Lower leg skin (tissue), 4 donors: ENCODE measurements around the gene ISLR. TPM values are rescaled to one million over a fixed set of nuclear protein-coding genes. Genes with fewer than 3 reads are reported as not detected.

ENCODE experiments used
- DNase-seq, 2 donors: peaks; one replicate each; pipeline ENCODE4 v3.0.0-alpha.2; 2019; ENCODE audit warnings: low spot score in 2 of 2
- H3K4me3 ChIP-seq: fragments of 200-600 bp; sonication (generic); 2 replicates; pipeline ENCODE4 v1.5.1; 2017; ENCODE audit warnings: mild to moderate bottlenecking, low read depth; ENCODE audit not compliant: poor library complexity, severe bottlenecking
- POLR2A ChIP-seq, 2 donors: fragments of 450-650 bp; IDR thresholded peaks; one replicate each; pipeline ENCODE4 v1.6.1; 2016 to 2017; ENCODE audit warnings: antibody characterized with exemption in 2 of 2, mild to moderate bottlenecking in 1 of 2, moderate library complexity in 1 of 2
- WGBS, 2 donors: methylation state at CpG; one replicate each; pipeline ENCODE4 v1.1.5; 2018; 5-methylcytosine and 5-hydroxymethylcytosine counted together
- intact Hi-C: fragments of 100-400 bp; cut with DNase I; formaldehyde crosslinking; loops from one replicate; pipeline ENCODE4 v1.15.0; 2023; ENCODE audit warnings: low total_unique reads
- total RNA-seq, 4 donors: library from RNA; depleted of rRNA; stranded (reverse); fragments of >200 nt; gene quantifications; one replicate each; pipeline ENCODE4 v1.1.0, GENCODE V29; 2016
- TF ChIP-seq, protein P1 (sequence below), 3 donors: fragments of 450-650 bp; IDR thresholded peaks; one replicate each; pipeline ENCODE4 v1.5.1; 2016; ENCODE audit warnings: antibody characterized with exemption in 3 of 3, mild to moderate bottlenecking in 3 of 3, moderate library complexity in 2 of 3

Gene ISLR
- total RNA-seq, 4 donors from 2014 or later = 23.4 to 41.3 (median 26.1) TPM

DNA sequence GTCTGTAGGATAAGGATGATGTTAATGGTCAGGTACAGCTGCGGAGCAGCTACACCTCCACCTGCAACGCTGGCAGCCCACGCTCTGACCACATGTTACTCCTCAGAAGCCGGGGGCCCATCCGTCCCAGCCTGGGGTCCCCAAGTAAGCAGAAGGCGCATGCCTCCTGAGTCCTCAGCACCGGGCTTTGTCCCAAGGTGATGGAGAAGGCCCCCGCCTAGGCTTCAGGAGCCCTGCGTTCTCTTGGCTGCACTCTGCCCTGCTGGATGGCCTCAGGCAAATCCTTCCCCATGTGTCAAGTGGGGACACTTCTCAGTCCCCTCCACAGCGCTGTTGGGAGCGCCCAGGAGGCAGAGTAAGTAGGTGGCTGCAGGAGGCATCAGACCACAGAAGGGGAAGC is 14.7 kb downstream of the ISLR start:
- DNase-seq = no peak
- no peak overlapping the region for H3K4me3 ChIP-seq
- TF ChIP-seq, protein P1, sequence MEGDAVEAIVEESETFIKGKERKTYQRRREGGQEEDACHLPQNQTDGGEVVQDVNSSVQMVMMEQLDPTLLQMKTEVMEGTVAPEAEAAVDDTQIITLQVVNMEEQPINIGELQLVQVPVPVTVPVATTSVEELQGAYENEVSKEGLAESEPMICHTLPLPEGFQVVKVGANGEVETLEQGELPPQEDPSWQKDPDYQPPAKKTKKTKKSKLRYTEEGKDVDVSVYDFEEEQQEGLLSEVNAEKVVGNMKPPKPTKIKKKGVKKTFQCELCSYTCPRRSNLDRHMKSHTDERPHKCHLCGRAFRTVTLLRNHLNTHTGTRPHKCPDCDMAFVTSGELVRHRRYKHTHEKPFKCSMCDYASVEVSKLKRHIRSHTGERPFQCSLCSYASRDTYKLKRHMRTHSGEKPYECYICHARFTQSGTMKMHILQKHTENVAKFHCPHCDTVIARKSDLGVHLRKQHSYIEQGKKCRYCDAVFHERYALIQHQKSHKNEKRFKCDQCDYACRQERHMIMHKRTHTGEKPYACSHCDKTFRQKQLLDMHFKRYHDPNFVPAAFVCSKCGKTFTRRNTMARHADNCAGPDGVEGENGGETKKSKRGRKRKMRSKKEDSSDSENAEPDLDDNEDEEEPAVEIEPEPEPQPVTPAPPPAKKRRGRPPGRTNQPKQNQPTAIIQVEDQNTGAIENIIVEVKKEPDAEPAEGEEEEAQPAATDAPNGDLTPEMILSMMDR (IDR thresholded peaks at IDR 0.05) = no peak
- no peak for TF ChIP-seq POLR2A (IDR thresholded peaks at IDR 0.05)
- WGBS, 2 donors = 80 to 81% methylated on average over 9 to 11 of the region's 11 CpGs
- intact Hi-C loops = no loop called here

- intact Hi-C loops = no loop called here
- TF ChIP-seq, protein P1 (IDR thresholded peaks at IDR 0.05) = no peak
- no peak for TF ChIP-seq POLR2A (IDR thresholded peaks at IDR 0.05)
- no peak for DNase-seq
- WGBS, 2 donors = 62 to 74% methylated on average over 3 of the region's 3 CpGs
- H3K4me3 ChIP-seq = no peak overlapping the region
Observed at GRCh38 chr15:74191798-74192197, 18.3 kb downstream of the ISLR start.

DNA sequence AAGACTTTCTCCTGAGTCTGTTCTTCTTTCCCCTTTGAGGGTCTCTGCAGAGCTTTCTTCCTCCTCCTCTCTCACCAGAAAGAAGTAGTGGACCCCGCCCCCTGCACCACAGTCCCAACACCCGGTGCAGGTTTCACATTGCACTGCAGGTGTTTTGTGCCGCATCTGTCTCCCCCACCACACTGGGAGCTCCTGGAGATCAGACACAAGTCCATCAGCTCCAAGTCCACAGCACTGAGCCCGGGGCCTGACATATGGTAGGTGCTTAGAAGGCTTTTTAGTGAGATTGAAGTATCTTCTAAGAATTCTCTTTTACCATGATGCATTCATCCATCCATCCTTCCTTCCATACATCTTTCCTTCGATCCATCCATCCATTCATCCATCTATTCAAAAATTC is 19.2 kb downstream of the ISLR start:
- TF ChIP-seq, protein P1 (IDR thresholded peaks at IDR 0.05) = no peak
- TF ChIP-seq POLR2A (IDR thresholded peaks at IDR 0.05) = no peak

DNA sequence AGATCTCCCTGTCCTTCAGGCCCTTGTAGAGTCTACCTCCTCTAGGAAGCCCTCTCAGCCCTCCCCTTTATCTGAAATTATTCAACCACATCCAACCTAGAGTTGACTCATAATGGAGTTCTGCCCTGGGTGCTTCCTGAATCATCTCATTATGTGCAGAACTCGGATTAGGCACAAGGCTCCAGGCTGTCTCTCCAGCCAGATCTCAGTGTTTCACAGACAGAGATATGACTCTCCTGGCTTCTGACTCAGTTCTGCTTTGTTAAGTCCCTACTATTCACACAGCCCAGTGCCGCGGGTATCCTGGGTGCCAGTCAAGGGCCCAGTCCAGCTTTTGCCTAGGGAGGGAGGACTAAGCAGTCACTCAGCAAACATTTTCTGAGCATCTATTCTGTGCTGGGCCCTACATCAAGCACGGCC is 19.8 kb downstream of the ISLR start:
- 56 to 58% methylated on average over 4 of the region's 4 CpGs for WGBS, 2 donors
- H3K4me3 ChIP-seq = no peak overlapping the region
- TF ChIP-seq, protein P1 (IDR thresholded peaks at IDR 0.05) = no peak
- no peak for TF ChIP-seq POLR2A (IDR thresholded peaks at IDR 0.05)
- intact Hi-C loops = no loop called here
- DNase-seq = no peak

More for the DNA sequence above, 19.2 kb downstream of the ISLR start:
- intact Hi-C loops = no loop called here
- DNase-seq = no peak
- WGBS, 2 donors = 85 to 88% methylated on average over 5 of the region's 5 CpGs
- H3K4me3 ChIP-seq = no peak overlapping the region

GRCh38 chr15:74193905-74194304 is 20.4 kb downstream of the ISLR start:
- 68 to 84% methylated on average over 6 of the region's 6 CpGs for WGBS, 2 donors
- DNase-seq = no peak
- no peak for TF ChIP-seq POLR2A (IDR thresholded peaks at IDR 0.05)
- TF ChIP-seq, protein P1 (IDR thresholded peaks at IDR 0.05) = no peak
- no peak overlapping the region for H3K4me3 ChIP-seq
- intact Hi-C loops = no loop called here
